Activated CD4-positive, alpha-beta T cell treated with anti-CD3 and anti-CD28 coated beads, Interleukin-2, Interleukin-6, amounts not matched to agents 100 ng/mL and 50 ng/mL, durations not matched to agents 16 hours and 8 hours (primary cell): ENCODE data around the gene PCDHGA5.
"Not testable (repeated sequence)": the region's sequence is repeated elsewhere in the genome, so short reads cannot be mapped to it uniquely, and the experiment has no call there.

Experiments used
- DNase-seq: peaks from one replicate; pipeline ENCODE4 v3.0.0-alpha.2; 2020

Gene PCDHGA5

DNA sequence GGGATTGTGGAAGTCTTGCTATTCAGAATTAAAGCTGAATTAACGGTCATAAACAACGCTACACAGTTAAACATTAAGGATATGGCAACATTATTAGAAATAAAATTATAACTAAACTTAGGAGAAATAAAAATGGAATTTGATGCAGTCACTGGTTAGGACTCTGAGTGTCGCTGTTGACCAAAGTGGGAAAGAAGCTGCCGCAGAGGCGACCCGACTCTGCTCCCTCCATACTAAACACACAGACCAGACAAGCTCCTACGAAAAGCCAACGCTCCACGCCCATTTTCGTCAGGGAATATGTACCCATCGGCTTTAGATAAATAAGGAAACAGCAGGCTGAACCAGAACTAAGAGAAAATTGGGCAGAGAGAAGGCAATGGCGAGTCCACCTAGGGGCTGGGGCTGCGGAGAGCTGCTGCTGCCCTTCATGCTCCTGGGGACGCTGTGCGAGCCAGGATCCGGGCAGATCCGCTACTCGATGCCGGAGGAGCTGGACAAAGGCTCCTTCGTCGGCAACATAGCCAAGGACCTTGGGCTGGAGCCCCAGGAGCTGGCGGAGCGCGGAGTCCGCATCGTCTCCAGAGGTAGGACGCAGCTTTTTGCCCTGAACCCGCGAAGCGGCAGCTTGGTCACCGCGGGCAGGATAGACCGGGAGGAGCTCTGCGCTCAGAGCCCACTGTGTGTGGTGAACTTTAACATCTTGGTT, at the start of gene PCDHGA5:
PCDHGA5 (plus strand) TSS at position 211 of the 709 bp plus-strand sequence; CDS start at position 380, 169 bp downstream.
- DNase-seq = no peak

GRCh38 chr5:141316963-141317362, 47.0 kb upstream of the PCDHGA5 start:
- not testable (repeated sequence) for DNase-seq

DNA sequence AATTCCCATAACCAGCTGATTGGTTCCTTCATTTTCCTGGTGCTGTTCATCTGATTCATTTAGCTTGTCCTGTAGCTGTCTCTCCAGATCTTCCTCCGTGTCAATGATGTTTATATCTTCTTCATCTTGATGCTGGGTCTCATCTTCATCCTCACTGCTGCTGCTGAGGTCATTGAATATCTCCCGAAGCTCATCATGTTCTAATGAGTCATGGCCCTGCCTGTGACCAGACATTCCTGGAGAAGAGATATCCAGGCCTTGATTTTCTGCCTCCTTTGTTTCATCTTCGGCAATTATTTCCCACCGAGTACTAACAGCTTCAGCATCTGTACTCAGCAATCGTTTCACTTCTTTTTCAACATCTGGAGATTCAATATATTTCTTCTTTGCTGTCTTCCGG, 44.8 kb upstream of the PCDHGA5 start:
- no peak for DNase-seq

GRCh38 chr5:141319699-141320098, 44.3 kb upstream of the PCDHGA5 start:
- no peak for DNase-seq

DNA sequence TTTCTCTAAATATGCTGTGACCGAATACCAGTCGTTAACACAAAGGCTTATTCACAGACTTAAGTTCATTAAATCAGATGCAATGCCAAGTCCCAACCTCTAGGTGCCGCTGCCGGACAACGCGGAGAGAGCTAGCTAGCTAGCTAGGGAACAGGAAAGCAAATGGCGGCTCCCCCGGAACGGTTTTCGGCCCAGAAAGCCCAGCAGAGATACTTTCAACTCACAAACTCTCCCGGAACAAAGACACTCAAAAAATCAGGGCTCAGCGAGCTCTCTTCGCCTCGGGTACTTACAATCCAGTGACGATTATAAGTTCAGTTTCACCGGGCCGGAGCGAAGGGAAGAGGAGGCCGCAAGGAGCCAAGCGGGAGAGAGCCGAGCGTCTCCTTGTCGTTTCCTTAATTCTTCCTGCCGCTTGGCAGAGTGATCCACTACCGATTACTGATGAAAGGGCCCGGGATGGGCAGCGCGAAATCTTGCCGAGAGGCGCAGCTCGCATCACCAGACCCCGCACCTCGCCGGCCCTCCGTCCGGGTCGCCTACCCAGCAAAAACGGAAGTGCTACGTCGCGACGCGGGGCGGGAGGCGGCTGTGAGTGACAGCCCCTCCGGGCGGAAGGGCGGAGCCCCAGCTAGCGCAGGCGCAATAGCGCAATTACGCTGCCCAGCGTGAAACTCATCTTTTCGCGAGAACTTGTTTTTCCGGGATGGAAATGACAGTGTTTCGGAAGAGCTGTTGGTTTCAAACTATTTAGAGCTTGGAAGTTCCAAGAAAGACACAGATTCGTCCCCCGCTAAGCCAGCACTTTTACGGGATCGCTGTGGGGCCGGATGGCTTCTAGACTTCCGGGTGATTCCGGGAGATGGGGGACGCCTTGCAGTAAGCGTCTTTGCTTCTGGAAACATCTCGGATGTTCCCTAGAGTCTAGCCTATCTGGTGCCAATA, 43.5 kb upstream of the PCDHGA5 start, which contains the start of gene TAF7:
TAF7 (minus strand) TSS at position 560 of the 945 bp plus-strand sequence. CDS start 740 bp downstream, outside the sequence.
- DNase-seq = peak; percentile 94

DNA sequence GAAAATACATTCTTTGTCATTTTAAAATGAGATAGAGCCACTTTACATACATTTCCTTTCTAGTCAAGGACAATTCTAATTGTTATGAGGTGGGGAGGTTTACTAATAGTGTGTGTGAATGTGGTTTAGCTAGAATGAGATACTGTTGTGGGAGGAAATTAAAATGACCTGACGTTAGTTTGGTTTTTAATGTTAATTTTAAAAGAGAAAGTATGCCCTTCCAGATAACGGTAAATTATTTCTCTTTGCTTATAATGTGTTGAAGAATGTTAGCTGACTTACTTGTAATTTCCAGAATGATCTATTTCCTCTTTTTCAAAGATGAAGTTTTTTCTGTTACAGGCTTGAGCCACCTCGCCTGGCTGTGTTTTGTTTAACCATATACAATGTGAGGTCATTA, 41.7 kb upstream of the PCDHGA5 start:
- no peak for DNase-seq

DNA sequence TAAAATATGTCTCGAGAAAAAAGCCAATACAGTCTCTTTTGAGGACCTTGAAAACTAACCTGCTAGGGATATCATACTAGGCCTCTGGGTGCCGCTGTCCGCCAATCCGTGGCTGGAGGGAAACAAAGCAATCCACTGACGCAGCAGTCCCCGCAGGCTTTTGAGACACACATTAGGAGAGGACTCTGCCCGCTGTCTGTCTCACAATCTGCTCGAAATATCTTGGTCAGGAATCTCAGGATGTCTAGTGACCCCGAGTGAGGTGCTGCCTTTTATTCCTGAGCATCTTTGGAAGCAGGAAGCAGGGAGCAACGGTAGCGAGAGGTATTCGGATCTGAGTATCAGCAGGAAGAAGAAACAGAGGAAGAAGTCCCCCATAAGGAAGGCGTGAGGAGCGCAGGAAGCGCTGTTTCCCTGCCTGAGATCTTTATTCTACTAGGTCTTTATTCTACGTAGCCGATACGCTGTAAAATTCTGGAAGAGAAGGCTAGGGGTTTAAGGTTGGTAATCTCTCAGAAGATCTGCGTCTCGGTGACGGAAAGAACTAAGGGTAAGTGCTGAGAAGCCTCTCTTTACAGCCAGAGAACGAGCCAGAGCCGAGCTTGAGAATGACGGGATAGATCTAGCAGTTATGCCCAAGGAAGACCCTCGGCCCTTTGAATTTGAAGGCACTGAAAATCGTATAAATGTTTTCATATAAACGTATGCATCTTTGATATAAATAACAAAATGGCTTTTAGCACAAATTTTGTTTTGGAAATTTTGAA, 37.7 kb upstream of the PCDHGA5 start:
- peak; percentile 62 for DNase-seq

DNA sequence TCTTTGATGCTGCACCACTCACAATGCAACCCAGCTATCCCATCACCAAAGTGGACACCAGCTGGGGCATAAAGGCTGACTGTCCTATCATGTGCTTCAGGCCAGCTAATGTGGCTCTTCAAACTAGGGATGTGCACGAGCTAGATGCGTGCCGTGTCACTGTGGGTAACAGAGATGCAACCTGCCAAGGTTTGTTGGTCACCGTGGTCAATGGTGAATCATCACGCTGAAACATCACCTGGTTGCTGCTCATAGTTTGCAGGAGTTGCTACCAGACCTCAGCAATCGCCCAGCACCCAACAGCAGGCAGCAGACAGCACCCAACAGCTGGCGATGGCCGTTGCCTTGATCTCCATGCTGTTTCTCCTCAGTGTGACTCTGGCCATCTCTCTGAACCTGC, 35.7 kb upstream of the PCDHGA5 start:
- no peak for DNase-seq

GRCh38 chr5:141330299-141331080, 33.5 kb upstream of the PCDHGA5 start, which contains the start of gene PCDHGA1:
Gene PCDHGA1 (plus strand): TSS chr5:141330514.
- DNase-seq = peak; percentile 20

GRCh38 chr5:141332571-141332970, 31.4 kb upstream of the PCDHGA5 start:
- not testable (repeated sequence) for DNase-seq

DNA sequence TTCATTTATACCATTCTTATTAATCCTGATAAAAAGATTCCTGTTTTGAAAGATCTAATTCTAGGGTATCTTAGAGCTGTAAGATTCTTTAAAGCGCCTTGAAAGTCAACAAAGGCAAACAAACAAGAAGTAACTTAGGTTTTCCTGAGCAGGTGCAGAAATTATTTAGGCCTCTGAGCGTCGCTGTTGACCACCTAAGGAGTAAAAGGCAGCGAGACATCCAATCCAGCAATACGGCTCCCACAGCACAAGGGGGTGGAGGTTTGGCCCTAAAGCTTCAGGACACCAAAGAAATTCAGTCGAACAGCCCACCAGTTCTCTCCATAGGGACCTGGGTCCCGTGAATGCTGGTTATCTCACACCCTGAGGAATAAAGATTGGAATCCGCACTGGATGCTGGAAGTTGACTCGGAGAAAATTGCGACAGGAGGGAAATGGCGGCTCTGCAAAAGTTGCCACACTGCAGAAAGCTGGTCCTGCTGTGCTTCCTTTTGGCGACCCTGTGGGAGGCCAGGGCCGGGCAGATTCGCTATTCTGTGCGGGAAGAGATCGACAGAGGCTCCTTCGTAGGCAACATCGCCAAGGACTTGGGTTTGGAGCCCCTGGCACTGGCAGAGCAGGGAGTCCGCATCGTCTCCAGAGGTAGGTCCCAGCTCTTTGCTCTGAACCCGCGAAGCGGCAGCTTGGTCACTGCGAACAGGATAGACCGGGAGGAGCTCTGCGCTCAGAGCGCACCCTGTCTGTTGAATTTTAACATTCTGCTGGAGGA, 25.2 kb upstream of the PCDHGA5 start, which contains the start of gene PCDHGA2:
PCDHGA2 (plus strand) TSS at position 223 of the 769 bp plus-strand sequence.
- peak; percentile 9 for DNase-seq

GRCh38 chr5:141340781-141341354, 23.1 kb upstream of the PCDHGA5 start:
- DNase-seq = not testable (repeated sequence)

DNA sequence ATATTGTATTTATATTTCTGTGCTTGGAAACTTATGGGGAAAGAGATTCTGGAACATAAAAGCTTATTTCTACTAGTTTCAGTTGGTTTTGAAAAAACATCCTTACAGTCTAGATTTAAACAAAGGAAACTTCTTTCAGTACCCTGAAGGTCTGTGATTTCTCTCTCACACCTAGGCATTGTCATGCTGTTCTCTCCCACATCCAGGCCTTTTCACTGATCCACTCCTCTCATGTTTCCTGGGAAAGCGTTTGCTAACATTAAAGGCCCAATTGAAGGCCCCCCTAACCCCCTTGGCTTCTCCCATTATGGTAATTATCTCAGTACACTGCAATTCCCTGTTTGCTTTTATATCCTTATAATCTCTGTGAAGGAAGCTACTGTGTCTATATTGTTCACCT, 21.2 kb upstream of the PCDHGA5 start:
- DNase-seq = no peak

- peak; percentile 30 for DNase-seq
These were observed 20.6 kb upstream of the PCDHGA5 start, which contains the start of gene PCDHGA3 for GRCh38 chr5:141343242-141343952. Gene PCDHGA3 (plus strand): TSS chr5:141343829. CDS start chr5:141344034, 205 bp downstream.

- no peak for DNase-seq
These were observed 20.0 kb upstream of the PCDHGA5 start for GRCh38 chr5:141343953-141344463.

DNA sequence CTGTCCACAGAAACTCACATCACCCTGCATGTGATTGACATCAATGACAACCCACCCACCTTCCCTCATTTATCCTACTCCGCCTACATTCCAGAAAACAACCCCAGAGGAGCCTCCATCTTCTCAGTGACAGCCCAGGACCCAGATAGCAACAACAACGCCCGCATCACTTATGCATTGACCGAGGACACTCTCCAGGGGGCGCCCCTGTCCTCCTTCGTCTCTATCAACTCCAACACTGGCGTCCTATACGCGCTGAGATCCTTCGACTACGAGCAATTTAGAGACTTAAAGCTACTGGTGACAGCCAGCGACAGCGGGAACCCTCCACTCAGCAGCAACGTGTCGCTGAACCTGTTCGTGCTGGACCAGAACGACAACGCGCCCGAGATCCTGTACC, 18.6 kb upstream of the PCDHGA5 start:
- DNase-seq = no peak

- not testable (repeated sequence) for DNase-seq
These were observed 17.9 kb upstream of the PCDHGA5 start for GRCh38 chr5:141346017-141346416.

DNA sequence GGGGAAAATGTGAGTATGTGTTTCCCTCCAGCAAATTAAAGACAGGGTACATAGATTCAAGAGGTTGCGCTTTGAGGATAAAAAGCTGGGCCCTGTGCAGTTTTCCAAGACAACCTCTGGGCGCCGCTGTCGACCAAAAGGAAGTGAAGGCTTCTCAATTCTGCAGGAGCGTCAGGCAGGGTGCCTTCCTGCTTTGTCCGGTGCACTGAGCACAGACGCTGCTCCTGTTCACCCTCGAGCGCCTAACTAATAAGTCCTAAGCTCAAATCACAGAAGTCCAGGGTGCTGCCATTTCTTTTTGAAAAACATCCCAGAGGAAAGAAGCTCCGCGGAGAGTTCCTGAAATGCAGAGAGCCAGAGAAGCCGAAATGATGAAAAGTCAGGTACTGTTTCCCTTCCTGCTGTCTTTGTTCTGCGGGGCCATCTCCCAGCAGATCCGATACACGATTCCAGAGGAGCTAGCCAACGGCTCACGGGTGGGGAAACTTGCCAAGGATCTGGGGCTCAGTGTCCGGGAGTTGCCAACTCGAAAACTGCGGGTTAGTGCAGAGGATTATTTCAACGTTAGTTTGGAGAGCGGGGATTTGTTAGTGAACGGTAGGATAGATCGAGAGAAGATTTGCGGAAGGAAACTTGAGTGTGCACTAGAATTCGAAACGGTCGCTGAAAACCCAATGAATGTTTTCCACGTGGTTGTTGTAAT, 13.9 kb upstream of the PCDHGA5 start, which contains the start of gene PCDHGB1:
PCDHGB1 (plus strand) TSS at position 183 of the 703 bp plus-strand sequence; CDS start at position 345, 162 bp downstream.
- peak; percentile 35 for DNase-seq

DNA sequence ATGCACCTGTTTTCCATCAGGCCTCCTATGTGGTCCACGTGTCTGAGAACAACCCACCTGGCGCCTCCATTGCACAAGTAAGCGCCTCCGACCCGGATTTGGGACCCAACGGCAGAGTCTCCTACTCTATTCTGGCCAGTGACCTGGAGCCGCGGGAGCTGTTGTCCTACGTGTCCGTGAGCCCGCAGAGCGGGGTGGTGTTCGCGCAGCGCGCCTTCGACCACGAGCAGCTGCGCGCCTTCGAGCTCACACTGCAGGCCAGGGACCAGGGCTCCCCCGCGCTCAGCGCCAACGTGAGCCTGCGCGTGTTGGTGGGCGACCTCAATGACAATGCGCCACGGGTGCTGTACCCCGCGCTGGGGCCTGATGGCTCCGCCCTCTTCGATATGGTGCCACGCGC, 12.4 kb upstream of the PCDHGA5 start:
- DNase-seq = no peak
